PC-9 (cell line): ENCODE data around the gene CISD2. TPM values are rescaled to one million over a fixed set of nuclear protein-coding genes. Genes with fewer than 3 reads are reported as not detected.
"Not testable (repeated sequence)": the region's sequence is repeated elsewhere in the genome, so short reads cannot be mapped to it uniquely, and the experiment has no call there.

Experiments used
- BruUV-seq: library from RNA; stranded (reverse); fragments of 400-500 nt; replicated peaks from 2 replicates; lab custom pipeline; 2021; lab: Mats Ljungman, UMichigan
- CTCF ChIA-PET: fragments of 300-600 bp; sonication (Branson Sonifier 250); formaldehyde crosslinking; loops from one replicate; lab custom pipeline; 2022; ENCODE audit warnings: antibody characterized with exemption; lab: Charles Lee
- POLR2A ChIA-PET: fragments of 300-600 bp; sonication (Branson Sonifier 250); formaldehyde crosslinking; loops from one replicate; lab custom pipeline; 2022; ENCODE audit warnings: antibody characterized with exemption; ENCODE audit not compliant: unreplicated experiment; lab: Charles Lee
- DNase-seq, 2 experiments: peaks; one replicate each; pipeline versions ENCODE4 v3.0.0 to v3.0.0-alpha.2; 2015 to 2022; ENCODE audit warnings: mixed read lengths in 1 of 2
- H2AFZ ChIP-seq: fragments of 200-600 bp; sonication (generic); 2 replicates; pipeline ENCODE4 v1.8.1; 2017; ENCODE audit warnings: antibody characterized with exemption
- H3F3A ChIP-seq: fragments of 200-600 bp; sonication (generic); 2 replicates; pipeline ENCODE4 v1.8.1; 2017; ENCODE audit warnings: antibody characterized with exemption, mild to moderate bottlenecking, low read depth; ENCODE audit not compliant: insufficient read depth
- H3K27ac ChIP-seq: fragments of 200-600 bp; sonication (generic); 2 replicates; pipeline ENCODE4 v1.6.1; 2016; ENCODE audit warnings: mixed run types
- H3K27me3 ChIP-seq: fragments of 200-600 bp; sonication (generic); 2 replicates; pipeline ENCODE4 v1.6.1; 2016; ENCODE audit warnings: low read depth, mixed run types; ENCODE audit not compliant: insufficient read depth
- H3K36me3 ChIP-seq: fragments of 200-600 bp; sonication (generic); 2 replicates; pipeline ENCODE4 v1.6.1; 2016; ENCODE audit warnings: low read depth, mixed run types
- H3K4me1 ChIP-seq: fragments of 200-600 bp; sonication (generic); replicated peaks from 2 replicates; pipeline ENCODE4 v1.6.1; 2016; ENCODE audit warnings: mixed run types; ENCODE audit not compliant: insufficient read depth
- H3K4me2 ChIP-seq: fragments of 200-600 bp; sonication (generic); 2 replicates; pipeline ENCODE4 v1.6.1; 2017; ENCODE audit warnings: mixed run types
- H3K4me3 ChIP-seq: fragments of 200-600 bp; sonication (generic); 2 replicates; pipeline ENCODE4 v1.6.1; 2016; ENCODE audit warnings: mixed run types
- H3K79me2 ChIP-seq: fragments of 200-600 bp; sonication (generic); 2 replicates; pipeline ENCODE4 v1.6.1; 2017; ENCODE audit warnings: low read depth, mixed run types
- H3K9me2 ChIP-seq: fragments of 200-600 bp; sonication (generic); 2 replicates; pipeline ENCODE4 v1.8.1; 2017; ENCODE audit warnings: mild to moderate bottlenecking; ENCODE audit not compliant: insufficient read depth
- H3K9me3 ChIP-seq: fragments of 200-600 bp; sonication (generic); 2 replicates; pipeline ENCODE4 v1.8.1; 2016; ENCODE audit warnings: low read depth; ENCODE audit not compliant: insufficient read depth
- H4K20me1 ChIP-seq: fragments of 200-600 bp; sonication (generic); 2 replicates; pipeline ENCODE4 v1.8.1; 2017; ENCODE audit not compliant: insufficient read depth
- EZH2 ChIP-seq: fragments of 200-600 bp; sonication (generic); IDR thresholded peaks from 2 replicates; pipeline ENCODE4 v1.8.0; 2017; ENCODE audit warnings: antibody characterized with exemption, low read depth
- intact Hi-C: fragments of 100-400 bp; cut with micrococcal nuclease; formaldehyde crosslinking; loops from one replicate; pipeline ENCODE4 v1.10.0; 2022; ENCODE audit not compliant: unreplicated experiment
- total RNA-seq: library from RNA; stranded (reverse); gene quantifications from 2 replicates; pipeline ENCODE4 v1.2.3, GENCODE V29; 2021
- TF ChIP-seq, protein P1 (sequence below): fragments of 200-600 bp; sonication (generic); conservative IDR thresholded peaks from 2 replicates; pipeline ENCODE4 v1.6.1; 2017; ENCODE audit warnings: mixed run types, antibody characterized with exemption, mild to moderate bottlenecking, moderate library complexity

Gene CISD2
- total RNA-seq, 1 experiment from 2014 or later: 23.1 TPM

DNA sequence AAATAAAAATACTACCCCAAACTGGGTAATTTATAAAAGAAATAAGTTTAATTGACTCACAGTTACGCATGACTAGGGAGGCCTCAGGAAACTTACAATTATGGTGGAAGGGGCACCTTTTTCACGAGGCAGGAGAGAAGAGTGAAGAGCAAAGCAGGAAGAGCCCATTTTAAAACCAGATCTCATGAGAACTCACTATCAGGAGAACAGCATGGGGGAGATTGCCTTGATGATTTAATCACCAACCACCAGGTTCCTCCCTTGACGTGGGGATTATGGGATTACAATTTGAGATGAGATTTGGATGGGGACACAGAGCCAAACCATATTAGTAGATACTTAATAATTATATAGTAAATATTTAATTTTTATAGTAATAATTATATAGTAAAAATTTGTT, 10.1 kb downstream of the CISD2 start:
- Histone ChIP-seq H3K36me3 (peaks cover 10% of the 10 kb centered on the region; the same call in 1 of the 2 replicates), H4K20me1 (no peaks in the 10 kb centered on the region), H3F3A (no peaks in the 10 kb centered on the region), H3K79me2 (peaks cover 13% of the 10 kb centered on the region), H3K9me2 (no peaks in the 10 kb centered on the region), H3K27ac (no peak overlapping the region), H3K4me2 (no peak overlapping the region), H3K9me3 (peaks cover 10% of the 10 kb centered on the region; the same call in 1 of the 2 replicates), H3K27me3 (no peaks in the 10 kb centered on the region), H3K4me1 (no peaks in the 10 kb centered on the region), H3K4me3 (no peak overlapping the region), H2AFZ (no peak overlapping the region)
- BruUV-seq: no TSS peak
- no peak for DNase-seq
- intact Hi-C loops: no loop called here
- ChIA-PET POLR2A (no interaction called here), CTCF (no interaction called here)
- TF ChIP-seq, protein P1, sequence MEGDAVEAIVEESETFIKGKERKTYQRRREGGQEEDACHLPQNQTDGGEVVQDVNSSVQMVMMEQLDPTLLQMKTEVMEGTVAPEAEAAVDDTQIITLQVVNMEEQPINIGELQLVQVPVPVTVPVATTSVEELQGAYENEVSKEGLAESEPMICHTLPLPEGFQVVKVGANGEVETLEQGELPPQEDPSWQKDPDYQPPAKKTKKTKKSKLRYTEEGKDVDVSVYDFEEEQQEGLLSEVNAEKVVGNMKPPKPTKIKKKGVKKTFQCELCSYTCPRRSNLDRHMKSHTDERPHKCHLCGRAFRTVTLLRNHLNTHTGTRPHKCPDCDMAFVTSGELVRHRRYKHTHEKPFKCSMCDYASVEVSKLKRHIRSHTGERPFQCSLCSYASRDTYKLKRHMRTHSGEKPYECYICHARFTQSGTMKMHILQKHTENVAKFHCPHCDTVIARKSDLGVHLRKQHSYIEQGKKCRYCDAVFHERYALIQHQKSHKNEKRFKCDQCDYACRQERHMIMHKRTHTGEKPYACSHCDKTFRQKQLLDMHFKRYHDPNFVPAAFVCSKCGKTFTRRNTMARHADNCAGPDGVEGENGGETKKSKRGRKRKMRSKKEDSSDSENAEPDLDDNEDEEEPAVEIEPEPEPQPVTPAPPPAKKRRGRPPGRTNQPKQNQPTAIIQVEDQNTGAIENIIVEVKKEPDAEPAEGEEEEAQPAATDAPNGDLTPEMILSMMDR: no peak
- no peak for TF ChIP-seq EZH2

DNA sequence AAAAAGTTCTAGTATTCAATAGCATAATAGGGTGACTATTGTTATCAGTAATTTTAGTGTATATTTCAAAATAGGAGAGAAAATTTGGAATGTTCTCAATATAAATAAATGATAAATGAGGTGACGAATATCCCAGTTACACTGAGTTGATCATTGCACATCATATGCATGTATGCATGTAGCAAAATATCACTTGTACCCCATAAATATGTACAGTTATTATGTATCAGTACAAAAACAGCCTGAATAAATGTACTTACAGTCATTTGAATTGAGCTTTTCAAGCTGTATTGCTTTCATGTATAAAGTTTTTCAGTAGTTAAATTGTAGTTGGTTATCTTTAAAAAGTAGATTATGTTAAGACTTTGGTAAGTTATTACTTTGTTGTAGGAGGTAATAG, 12.6 kb downstream of the CISD2 start:
- BruUV-seq: no TSS peak
- no peak for DNase-seq
- CTCF ChIA-PET: no interaction called here

DNA sequence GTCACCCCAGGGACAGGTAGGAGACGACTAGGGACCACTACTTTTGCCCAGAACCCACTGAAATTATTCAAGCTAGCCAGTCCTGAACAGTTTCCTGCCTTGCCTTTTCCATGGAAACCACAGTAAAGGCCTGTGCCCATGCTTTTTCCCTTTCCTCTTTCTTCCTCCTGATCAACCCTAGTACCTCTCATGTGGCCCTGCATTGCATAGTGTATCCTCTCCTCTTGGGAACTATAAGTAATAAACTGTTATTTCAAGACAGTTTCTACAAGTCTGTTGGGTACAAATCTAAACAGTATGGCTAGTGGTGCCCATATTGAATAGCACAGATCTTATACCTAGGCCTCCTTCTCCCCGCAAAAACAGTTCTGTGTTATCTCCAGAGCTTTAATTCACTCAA, 14.5 kb downstream of the CISD2 start:
- H3K4me2 ChIP-seq: no peak overlapping the region
- no peak for DNase-seq
- H3K4me1 ChIP-seq: no peaks in the 10 kb centered on the region
- H3K79me2 ChIP-seq: no peaks in the 10 kb centered on the region; the same call in 1 of the 2 replicates
- H3K27ac ChIP-seq: no peak overlapping the region
- no peak overlapping the region for H2AFZ ChIP-seq
- H3F3A ChIP-seq: no peaks in the 10 kb centered on the region
- H4K20me1 ChIP-seq: no peaks in the 10 kb centered on the region
- H3K27me3 ChIP-seq: no peaks in the 10 kb centered on the region
- no peaks in the 10 kb centered on the region for H3K9me2 ChIP-seq
- H3K4me3 ChIP-seq: no peak overlapping the region
- POLR2A ChIA-PET: no interaction called here
- 0 out of 2 replicates have a peak, but pooled peaks cover 3% of the 10 kb centered on the region for H3K36me3 ChIP-seq
- TF ChIP-seq, protein P1: no peak
- no peak for TF ChIP-seq EZH2
- H3K9me3 ChIP-seq: no peaks in the 10 kb centered on the region
- no TSS peak for BruUV-seq
- CTCF ChIA-PET: interaction anchor here (0.6 kb wide), 1 partner anchor 305 kb away, joined by 3 read pairs; no protein-coding TSS in a partner anchor
- intact Hi-C loops: no loop called here

More for the DNA sequence above, 12.6 kb downstream of the CISD2 start:
- Histone ChIP-seq H4K20me1 (no peaks in the 10 kb centered on the region), H2AFZ (no peak overlapping the region), H3K79me2 (peaks cover under 1% of the 10 kb centered on the region), H3F3A (no peaks in the 10 kb centered on the region), H3K27ac (no peak overlapping the region), H3K4me1 (no peaks in the 10 kb centered on the region), H3K9me2 (no peaks in the 10 kb centered on the region), H3K27me3 (no peaks in the 10 kb centered on the region), H3K4me2 (no peak overlapping the region), H3K4me3 (no peak overlapping the region), H3K36me3 (peaks cover 8% of the 10 kb centered on the region; the same call in 1 of the 2 replicates), H3K9me3 (peaks cover 6% of the 10 kb centered on the region; the same call in 1 of the 2 replicates)
- POLR2A ChIA-PET: no interaction called here
- TF ChIP-seq, protein P1: no peak
- TF ChIP-seq EZH2: no peak
- intact Hi-C loops: no loop called here

DNA sequence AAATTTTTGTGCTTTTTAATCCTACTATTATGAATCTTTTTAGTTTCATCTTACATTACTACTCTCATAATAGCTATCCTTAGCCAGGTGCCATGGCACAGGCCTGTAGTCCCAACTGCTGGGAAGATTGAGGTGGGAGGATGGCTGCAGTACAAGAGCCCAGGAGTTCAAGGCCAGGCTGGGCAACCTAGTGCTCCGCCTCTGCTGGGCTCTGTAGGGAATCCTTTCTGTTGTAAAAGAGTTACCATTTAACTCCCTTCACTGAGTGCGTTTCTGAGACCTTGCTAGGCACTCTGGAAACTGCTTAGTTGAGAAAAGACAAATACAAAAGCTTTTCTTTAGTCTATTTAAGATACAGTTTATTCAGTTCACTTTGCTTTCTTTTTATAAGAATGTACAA, 19.8 kb downstream of the CISD2 start:
- H4K20me1 ChIP-seq, H3K9me3 ChIP-seq, H3K27ac ChIP-seq, POLR2A ChIA-PET, H3K27me3 ChIP-seq, BruUV-seq, H2AFZ ChIP-seq, H3K36me3 ChIP-seq, H3K9me2 ChIP-seq, H3F3A ChIP-seq, H3K4me2 ChIP-seq, DNase-seq, H3K79me2 ChIP-seq, H3K4me3 ChIP-seq, intact Hi-C loops, CTCF ChIA-PET: not testable (repeated sequence)
- peaks cover 15% of the 10 kb centered on the region for H3K4me1 ChIP-seq

DNA sequence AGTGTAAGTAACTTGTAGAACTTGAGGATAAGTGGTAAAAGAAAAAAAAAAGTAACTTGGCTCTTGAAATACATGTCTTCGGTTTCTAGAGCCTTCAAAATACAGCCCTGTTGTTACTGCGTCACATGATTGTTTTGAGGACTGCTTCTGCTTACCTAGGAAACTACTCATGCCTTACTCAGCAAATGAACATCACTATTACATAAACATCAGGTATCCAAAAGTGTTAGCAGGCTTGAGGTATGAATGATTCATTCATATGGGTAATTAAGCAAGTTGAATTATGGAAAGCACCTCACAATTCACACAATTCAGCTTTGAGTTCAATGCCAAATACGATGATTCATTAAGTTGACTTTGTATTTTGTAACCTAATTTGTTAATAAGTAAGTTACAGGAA, 21.1 kb downstream of the CISD2 start:
- peak in 1 of 2 experiments; percentile 88 for DNase-seq
- Histone ChIP-seq H3K27ac (peak overlapping the region; percentile 64), H3K4me2 (peak overlapping the region; percentile 38; the same call in 1 of the 2 replicates), H3K4me1 (peaks cover 15% of the 10 kb centered on the region)
- CTCF ChIA-PET, POLR2A ChIA-PET, H3K9me3 ChIP-seq, BruUV-seq, H3K27me3 ChIP-seq, H4K20me1 ChIP-seq, H3F3A ChIP-seq, H3K9me2 ChIP-seq, H2AFZ ChIP-seq, H3K4me3 ChIP-seq, H3K36me3 ChIP-seq, H3K79me2 ChIP-seq, intact Hi-C loops: not testable (repeated sequence)
